ENCODE measurements around the gene COL5A1. TPM values are rescaled to one million over a fixed set of nuclear protein-coding genes. Genes with fewer than 3 reads are reported as not detected.
"Not testable (repeated sequence)": the region's sequence is repeated elsewhere in the genome, so short reads cannot be mapped to it uniquely, and the experiment has no call there.

COL5A1 gene
- total and polyA plus RNA-seq, 4 donors, result 38.2 to 135 (median 88.3) TPM

GRCh38 chr9:134661791-134662142 is 20.2 kb downstream of the COL5A1 start:
- no peak for DNase-seq (ENCODE audit: low read depth in 4 of 6, low spot score in 6 of 6)
- 88% methylated on average over 9 of the region's 11 CpGs for WGBS (ENCODE audit: insufficient coverage)
- H3K36me3 ChIP-seq (ENCODE audit: control insufficient read depth, insufficient read depth, low read length), result no peaks in the 10 kb centered on the region
- no peak overlapping the region for H3K4me3 ChIP-seq (ENCODE audit: low read depth, low read length)
- no peaks in the 10 kb centered on the region for H3K27me3 ChIP-seq (ENCODE audit: control insufficient read depth, insufficient read depth, low read length)
- peaks cover 21% of the 10 kb centered on the region for H3K4me1 ChIP-seq (ENCODE audit: control insufficient read depth, insufficient read depth, low read length)
- H3K9me3 ChIP-seq (ENCODE audit: control insufficient read depth, insufficient read depth, low read length), result no peaks in the 10 kb centered on the region
- H3K27ac ChIP-seq (ENCODE audit: low read depth, low read length), result peak overlapping the region; percentile 71

- H3K9me3 ChIP-seq (ENCODE audit: control insufficient read depth, insufficient read depth, low read length), result no peaks in the 10 kb centered on the region
- peaks cover 21% of the 10 kb centered on the region for H3K4me1 ChIP-seq (ENCODE audit: control insufficient read depth, insufficient read depth, low read length)
- peak in 2 of 6 donors; percentile 47 to 63 for DNase-seq (ENCODE audit: low read depth in 4 of 6, low spot score in 6 of 6)
- no peaks in the 10 kb centered on the region for H3K36me3 ChIP-seq (ENCODE audit: control insufficient read depth, insufficient read depth, low read length)
- H3K27ac ChIP-seq (ENCODE audit: low read depth, low read length), result peak overlapping the region; percentile 71
- 61% methylated on average over 12 of the region's 17 CpGs for WGBS (ENCODE audit: insufficient coverage)
- H3K27me3 ChIP-seq (ENCODE audit: control insufficient read depth, insufficient read depth, low read length), result no peaks in the 10 kb centered on the region
- no peak overlapping the region for H3K4me3 ChIP-seq (ENCODE audit: low read depth, low read length)
These were observed 20.7 kb downstream of the COL5A1 start for GRCh38 chr9:134662143-134662876.

GRCh38 chr9:134663084-134663483 is 21.5 kb downstream of the COL5A1 start:
- peaks cover 21% of the 10 kb centered on the region for H3K4me1 ChIP-seq (ENCODE audit: control insufficient read depth, insufficient read depth, low read length)
- H3K4me3 ChIP-seq (ENCODE audit: low read depth, low read length), result no peak overlapping the region
- no peaks in the 10 kb centered on the region for H3K27me3 ChIP-seq (ENCODE audit: control insufficient read depth, insufficient read depth, low read length)
- DNase-seq (ENCODE audit: low read depth in 4 of 6, low spot score in 6 of 6), result no peak
- H3K27ac ChIP-seq (ENCODE audit: low read depth, low read length), result peak overlapping the region; percentile 71
- H3K36me3 ChIP-seq (ENCODE audit: control insufficient read depth, insufficient read depth, low read length), result no peaks in the 10 kb centered on the region
- WGBS (ENCODE audit: insufficient coverage), result 91% methylated on average over 6 of the region's 10 CpGs
- H3K9me3 ChIP-seq (ENCODE audit: control insufficient read depth, insufficient read depth, low read length), result no peaks in the 10 kb centered on the region

- peaks cover 21% of the 10 kb centered on the region for H3K4me1 ChIP-seq (ENCODE audit: control insufficient read depth, insufficient read depth, low read length)
- WGBS (ENCODE audit: insufficient coverage), result 85% methylated on average over 4 of the region's 9 CpGs
- no peak overlapping the region for H3K4me3 ChIP-seq (ENCODE audit: low read depth, low read length)
- DNase-seq (ENCODE audit: low read depth in 4 of 6, low spot score in 6 of 6), result no peak
- no peaks in the 10 kb centered on the region for H3K36me3 ChIP-seq (ENCODE audit: control insufficient read depth, insufficient read depth, low read length)
- H3K9me3 ChIP-seq (ENCODE audit: control insufficient read depth, insufficient read depth, low read length), result no peaks in the 10 kb centered on the region
- H3K27me3 ChIP-seq (ENCODE audit: control insufficient read depth, insufficient read depth, low read length), result no peaks in the 10 kb centered on the region
- H3K27ac ChIP-seq (ENCODE audit: low read depth, low read length), result no peak overlapping the region
These were observed 22.3 kb downstream of the COL5A1 start for GRCh38 chr9:134663753-134664415.

- H3K4me3 ChIP-seq (ENCODE audit: low read depth, low read length), result no peak overlapping the region
- WGBS (ENCODE audit: insufficient coverage), result 80% methylated on average over 3 of the region's 5 CpGs
- no peaks in the 10 kb centered on the region for H3K36me3 ChIP-seq (ENCODE audit: control insufficient read depth, insufficient read depth, low read length)
- H3K27ac ChIP-seq (ENCODE audit: low read depth, low read length), result no peak overlapping the region
- H3K9me3 ChIP-seq (ENCODE audit: control insufficient read depth, insufficient read depth, low read length), result no peaks in the 10 kb centered on the region
- peaks cover 19% of the 10 kb centered on the region for H3K4me1 ChIP-seq (ENCODE audit: control insufficient read depth, insufficient read depth, low read length)
- no peaks in the 10 kb centered on the region for H3K27me3 ChIP-seq (ENCODE audit: control insufficient read depth, insufficient read depth, low read length)
- DNase-seq (ENCODE audit: low read depth in 4 of 6, low spot score in 6 of 6), result no peak
These were observed 22.8 kb downstream of the COL5A1 start for GRCh38 chr9:134664446-134664845.

GRCh38 chr9:134666208-134666607 is 24.6 kb downstream of the COL5A1 start:
- peaks cover 30% of the 10 kb centered on the region for H3K4me1 ChIP-seq (ENCODE audit: control insufficient read depth, insufficient read depth, low read length)
- no peak overlapping the region for H3K4me3 ChIP-seq (ENCODE audit: low read depth, low read length)
- WGBS (ENCODE audit: insufficient coverage), result 93% methylated on average over 5 of the region's 6 CpGs
- DNase-seq (ENCODE audit: low read depth in 4 of 6, low spot score in 6 of 6), result no peak
- H3K27ac ChIP-seq (ENCODE audit: low read depth, low read length), result no peak overlapping the region
- no peaks in the 10 kb centered on the region for H3K36me3 ChIP-seq (ENCODE audit: control insufficient read depth, insufficient read depth, low read length)
- no peaks in the 10 kb centered on the region for H3K9me3 ChIP-seq (ENCODE audit: control insufficient read depth, insufficient read depth, low read length)
- H3K27me3 ChIP-seq (ENCODE audit: control insufficient read depth, insufficient read depth, low read length), result no peaks in the 10 kb centered on the region

GRCh38 chr9:134666831-134667230 is 25.2 kb downstream of the COL5A1 start:
- no peak overlapping the region for H3K4me3 ChIP-seq (ENCODE audit: low read depth, low read length)
- WGBS (ENCODE audit: insufficient coverage), result 90% methylated on average over 6 of the region's 7 CpGs
- DNase-seq (ENCODE audit: low read depth in 4 of 6, low spot score in 6 of 6), result no peak

GRCh38 chr9:134668977-134669376 is 27.4 kb downstream of the COL5A1 start:
- H3K36me3 ChIP-seq (ENCODE audit: control insufficient read depth, insufficient read depth, low read length); H3K27me3 ChIP-seq (ENCODE audit: control insufficient read depth, insufficient read depth, low read length); H3K4me3 ChIP-seq (ENCODE audit: low read depth, low read length); H3K27ac ChIP-seq (ENCODE audit: low read depth, low read length); H3K9me3 ChIP-seq (ENCODE audit: control insufficient read depth, insufficient read depth, low read length); DNase-seq (ENCODE audit: low read depth in 4 of 6, low spot score in 6 of 6): not testable (repeated sequence)
- H3K4me1 ChIP-seq (ENCODE audit: control insufficient read depth, insufficient read depth, low read length), result peaks cover 17% of the 10 kb centered on the region

More at GRCh38 chr9:134666831-134667230, 25.2 kb downstream of the COL5A1 start:
- Histone ChIP-seq H3K9me3 (ENCODE audit: control insufficient read depth, insufficient read depth, low read length) (no peaks in the 10 kb centered on the region), H3K36me3 (ENCODE audit: control insufficient read depth, insufficient read depth, low read length) (no peaks in the 10 kb centered on the region), H3K27ac (ENCODE audit: low read depth, low read length) (no peak overlapping the region), H3K27me3 (ENCODE audit: control insufficient read depth, insufficient read depth, low read length) (no peaks in the 10 kb centered on the region), H3K4me1 (ENCODE audit: control insufficient read depth, insufficient read depth, low read length) (peaks cover 33% of the 10 kb centered on the region)

- Histone ChIP-seq H3K9me3 (ENCODE audit: control insufficient read depth, insufficient read depth, low read length) (no peaks in the 10 kb centered on the region), H3K4me3 (ENCODE audit: low read depth, low read length) (no peak overlapping the region), H3K27ac (ENCODE audit: low read depth, low read length) (peak overlapping the region; percentile 10), H3K27me3 (ENCODE audit: control insufficient read depth, insufficient read depth, low read length) (no peaks in the 10 kb centered on the region), H3K36me3 (ENCODE audit: control insufficient read depth, insufficient read depth, low read length) (no peaks in the 10 kb centered on the region), H3K4me1 (ENCODE audit: control insufficient read depth, insufficient read depth, low read length) (peaks cover 17% of the 10 kb centered on the region)
- WGBS (ENCODE audit: insufficient coverage), result 78% methylated on average over 5 of the region's 9 CpGs
- no peak for DNase-seq (ENCODE audit: low read depth in 4 of 6, low spot score in 6 of 6)
These were observed 27.9 kb downstream of the COL5A1 start for GRCh38 chr9:134669399-134669955.

All from spinal cord (tissue), 10 donors.